HEK293 (cell line): ENCODE data around the gene WWOX.

ENCODE experiments used
- CTCF ChIA-PET: fragments of 350-600 bp; formaldehyde crosslinking; extraction: SDS; loops from one replicate; lab custom pipeline; 2021; ENCODE audit warnings: antibody characterized with exemption; lab: Yijun Ruan, JAX
- POLR2A ChIA-PET: fragments of 300-600 bp; formaldehyde crosslinking; extraction: SDS; loops from one replicate; lab custom pipeline; 2020; ENCODE audit warnings: antibody characterized with exemption, inconsistent platforms; lab: Yijun Ruan, JAX
- H3K27ac ChIP-seq: fragments of 200-500 bp; sonication (Bioruptor generic); 2 replicates; pipeline ENCODE4 v1.5.1; 2014; ENCODE audit warnings: low read depth, low read length, control low read depth, inconsistent platforms; ENCODE audit errors: extremely low read depth
- H3K36me3 ChIP-seq, 2 experiments: fragments of 200-500 bp in 1 of 2; sonication (Bioruptor generic) in 1 of 2; 1 replicate in 1 of 2; 2 replicates in 1 of 2; pipeline ENCODE4 v1.5.1; 2014 to 2017; ENCODE audit warnings: inconsistent platforms in 2 of 2, low read length in 2 of 2; ENCODE audit not compliant: control insufficient read depth in 2 of 2, insufficient read depth in 1 of 2
- H3K4me1 ChIP-seq: fragments of 200-500 bp; sonication (Bioruptor generic); 2 replicates; pipeline ENCODE4 v1.5.1; 2014; ENCODE audit warnings: mild to moderate bottlenecking, low read length, inconsistent platforms; ENCODE audit not compliant: control insufficient read depth, insufficient read depth
- H3K4me3 ChIP-seq: 2 replicates; pipeline ENCODE4 v1.5.1; 2011; ENCODE audit warnings: low read depth, mild to moderate bottlenecking, control low read depth, low read length, moderate library complexity
- H3K9me3 ChIP-seq: fragments of 200-500 bp; sonication (Bioruptor generic); 2 replicates; pipeline ENCODE4 v1.5.1; 2014; ENCODE audit warnings: low read depth, low read length, inconsistent platforms; ENCODE audit not compliant: control insufficient read depth, insufficient read depth
- GLI4 ChIP-seq: fragments of 450-650 bp; formaldehyde crosslinking; IDR thresholded peaks from 2 replicates; pipeline ENCODE4 v1.5.1; 2016; ENCODE audit warnings: missing biosample characterization, missing genetic modification characterization
- MZF1 ChIP-seq: fragments of 450-650 bp; formaldehyde crosslinking; IDR thresholded peaks from 2 replicates; pipeline ENCODE4 v1.5.1; 2017; ENCODE audit warnings: missing biosample characterization, missing genetic modification characterization, borderline replicate concordance
- TRIM28 ChIP-seq: IDR thresholded peaks from 2 replicates; pipeline ENCODE4 v1.6.1; 2011; ENCODE audit warnings: low read length, control low read depth, borderline replicate concordance
- YY2 ChIP-seq: fragments of 450-650 bp; formaldehyde crosslinking; IDR thresholded peaks from 2 replicates; pipeline ENCODE4 v1.5.1; 2016; ENCODE audit warnings: missing biosample characterization, missing genetic modification characterization
- ZEB2 ChIP-seq: fragments of 450-650 bp; formaldehyde crosslinking; IDR thresholded peaks from 2 replicates; pipeline ENCODE4 v1.5.1; 2016; ENCODE audit warnings: missing biosample characterization, missing genetic modification characterization
- ZIC2 ChIP-seq: fragments of 450-650 bp; formaldehyde crosslinking; IDR thresholded peaks from 2 replicates; pipeline ENCODE4 v1.5.1; 2016; ENCODE audit warnings: missing biosample characterization, missing genetic modification characterization
- ZNF169 ChIP-seq: fragments of 450-650 bp; formaldehyde crosslinking; IDR thresholded peaks from 2 replicates; pipeline ENCODE4 v1.5.1; 2016; ENCODE audit warnings: missing biosample characterization, missing genetic modification characterization
- ZNF174 ChIP-seq: fragments of 450-650 bp; formaldehyde crosslinking; IDR thresholded peaks from 2 replicates; pipeline ENCODE4 v1.5.0; 2017; ENCODE audit warnings: missing biosample characterization, mild to moderate bottlenecking, missing genetic modification characterization
- ZNF341 ChIP-seq: fragments of 450-650 bp; formaldehyde crosslinking; IDR thresholded peaks from 2 replicates; pipeline ENCODE4; 2016; ENCODE audit warnings: low read depth, missing biosample characterization, missing genetic modification characterization
- ZNF473 ChIP-seq: fragments of 450-650 bp; formaldehyde crosslinking; IDR thresholded peaks from 2 replicates; pipeline ENCODE4 v1.5.1; 2017; ENCODE audit warnings: missing biosample characterization, missing genetic modification characterization
- ZNF571 ChIP-seq: fragments of 450-650 bp; formaldehyde crosslinking; IDR thresholded peaks from 2 replicates; pipeline ENCODE4 v1.5.0; 2017; ENCODE audit warnings: missing biosample characterization, missing genetic modification characterization
- ZNF610 ChIP-seq: fragments of 450-650 bp; formaldehyde crosslinking; IDR thresholded peaks from 2 replicates; pipeline ENCODE4 v1.5.1; 2016; ENCODE audit warnings: missing biosample characterization, missing genetic modification characterization, borderline replicate concordance
- ZNF777 ChIP-seq: fragments of 450-650 bp; formaldehyde crosslinking; IDR thresholded peaks from 2 replicates; pipeline ENCODE4 v1.5.1; 2017; ENCODE audit warnings: missing biosample characterization, missing genetic modification characterization, borderline replicate concordance
- ZSCAN23 ChIP-seq: fragments of 450-650 bp; formaldehyde crosslinking; IDR thresholded peaks from 2 replicates; pipeline ENCODE4 v1.5.1; 2016; ENCODE audit warnings: missing biosample characterization, missing genetic modification characterization
- TF ChIP-seq, protein P1 (sequence below): fragments of 450-650 bp; formaldehyde crosslinking; IDR thresholded peaks from 2 replicates; pipeline ENCODE4 v1.5.1; 2016; ENCODE audit warnings: missing biosample characterization, missing genetic modification characterization
- TF ChIP-seq, protein P2 (sequence below): fragments of 450-650 bp; formaldehyde crosslinking; IDR thresholded peaks from 2 replicates; pipeline ENCODE4 v1.5.1; 2016; ENCODE audit warnings: missing biosample characterization, missing genetic modification characterization
- TF ChIP-seq, protein P3 (sequence below): fragments of 450-650 bp; formaldehyde crosslinking; IDR thresholded peaks from 2 replicates; pipeline ENCODE4; 2016; ENCODE audit warnings: missing biosample characterization, missing genetic modification characterization
- TF ChIP-seq, protein P4 (sequence below): fragments of 450-650 bp; formaldehyde crosslinking; IDR thresholded peaks from 2 replicates; pipeline ENCODE4 v1.5.1; 2016; ENCODE audit warnings: missing biosample characterization, missing genetic modification characterization
- TF ChIP-seq, protein P5 (sequence below): fragments of 450-650 bp; formaldehyde crosslinking; IDR thresholded peaks from 2 replicates; pipeline ENCODE4 v1.5.1; 2016; ENCODE audit warnings: missing biosample characterization, missing genetic modification characterization
- TF ChIP-seq, protein P6 (sequence below): fragments of 450-650 bp; formaldehyde crosslinking; IDR thresholded peaks from 2 replicates; pipeline ENCODE4 v1.5.1; 2016; ENCODE audit warnings: missing biosample characterization, missing genetic modification characterization, low read depth
- TF ChIP-seq, protein P7 (sequence below): fragments of 450-650 bp; formaldehyde crosslinking; IDR thresholded peaks from 2 replicates; pipeline ENCODE4 v1.5.1; 2016; ENCODE audit warnings: missing biosample characterization, missing genetic modification characterization
- TF ChIP-seq, protein P8 (sequence below): fragments of 450-650 bp; formaldehyde crosslinking; IDR thresholded peaks from 2 replicates; pipeline ENCODE4 v1.5.1; 2016; ENCODE audit warnings: missing biosample characterization, missing genetic modification characterization

The WWOX gene

DNA sequence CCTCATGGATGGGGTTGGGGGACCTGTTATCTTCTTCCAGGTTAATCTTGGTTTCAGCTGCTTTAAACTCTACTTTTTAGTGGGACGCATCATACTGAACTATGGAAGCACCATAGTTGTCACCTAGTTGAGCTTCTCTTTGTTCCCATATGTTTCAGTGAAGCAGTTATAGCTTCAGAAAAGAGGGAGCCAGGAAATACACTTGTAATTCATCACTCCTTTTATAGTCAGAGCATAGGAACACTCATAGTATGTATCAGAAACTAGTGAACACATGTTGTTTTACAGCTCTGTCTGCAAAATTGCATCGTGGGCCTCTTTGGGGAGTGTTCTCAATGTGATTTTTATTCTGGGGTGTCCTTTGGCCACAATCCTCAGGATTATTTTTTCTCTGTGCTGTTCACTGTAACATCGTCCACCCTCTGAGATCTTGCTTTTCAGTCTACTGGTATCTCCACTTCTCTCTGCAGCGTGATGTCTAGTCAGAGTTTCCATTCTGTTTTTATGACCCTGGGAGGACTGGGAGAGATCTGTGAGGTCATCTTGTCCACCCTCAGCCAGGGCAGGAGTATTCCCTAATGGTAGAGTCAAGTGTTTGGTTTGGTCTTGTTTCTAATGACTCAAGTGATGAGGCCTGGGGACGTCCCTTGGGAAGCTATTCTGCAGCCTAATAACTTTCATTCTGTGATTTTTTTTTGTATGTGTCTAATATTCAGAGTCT is 585.4 kb downstream of the WWOX start:
- CTCF ChIA-PET = no interaction called here
- POLR2A ChIA-PET = no interaction called here
- H3K4me1 ChIP-seq = no peaks in the 10 kb centered on the region
- no peak overlapping the region for H3K4me3 ChIP-seq
- H3K9me3 ChIP-seq = no peaks in the 10 kb centered on the region
- no peaks in the 10 kb centered on the region for H3K36me3 ChIP-seq
- H3K27ac ChIP-seq = no peak overlapping the region
- no peak for TF ChIP-seq GLI4
- TF ChIP-seq, protein P1, sequence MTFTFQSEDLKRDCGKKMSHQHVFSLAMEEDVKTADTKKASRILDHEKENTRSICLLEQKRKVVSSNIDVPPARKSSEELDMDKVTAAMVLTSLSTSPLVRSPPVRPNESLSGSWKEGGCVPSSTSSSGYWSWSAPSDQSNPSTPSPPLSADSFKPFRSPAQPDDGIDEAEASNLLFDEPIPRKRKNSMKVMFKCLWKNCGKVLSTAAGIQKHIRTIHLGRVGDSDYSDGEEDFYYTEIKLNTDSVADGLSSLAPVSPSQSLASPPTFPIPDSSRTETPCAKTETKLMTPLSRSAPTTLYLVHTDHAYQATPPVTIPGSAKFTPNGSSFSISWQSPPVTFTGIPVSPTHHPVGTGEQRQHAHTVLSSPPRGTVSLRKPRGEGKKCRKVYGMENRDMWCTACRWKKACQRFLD (tag by site-specific recombination) = no peak
- no peak for TF ChIP-seq TRIM28
- TF ChIP-seq ZSCAN23 (tag by site-specific recombination) = no peak
- no peak for TF ChIP-seq ZNF473 (tag by site-specific recombination)
- TF ChIP-seq ZNF174 (tag by site-specific recombination) = no peak
- TF ChIP-seq, protein P2, sequence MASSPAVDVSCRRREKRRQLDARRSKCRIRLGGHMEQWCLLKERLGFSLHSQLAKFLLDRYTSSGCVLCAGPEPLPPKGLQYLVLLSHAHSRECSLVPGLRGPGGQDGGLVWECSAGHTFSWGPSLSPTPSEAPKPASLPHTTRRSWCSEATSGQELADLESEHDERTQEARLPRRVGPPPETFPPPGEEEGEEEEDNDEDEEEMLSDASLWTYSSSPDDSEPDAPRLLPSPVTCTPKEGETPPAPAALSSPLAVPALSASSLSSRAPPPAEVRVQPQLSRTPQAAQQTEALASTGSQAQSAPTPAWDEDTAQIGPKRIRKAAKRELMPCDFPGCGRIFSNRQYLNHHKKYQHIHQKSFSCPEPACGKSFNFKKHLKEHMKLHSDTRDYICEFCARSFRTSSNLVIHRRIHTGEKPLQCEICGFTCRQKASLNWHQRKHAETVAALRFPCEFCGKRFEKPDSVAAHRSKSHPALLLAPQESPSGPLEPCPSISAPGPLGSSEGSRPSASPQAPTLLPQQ (tag by site-specific recombination) = no peak
- TF ChIP-seq, protein P3, sequence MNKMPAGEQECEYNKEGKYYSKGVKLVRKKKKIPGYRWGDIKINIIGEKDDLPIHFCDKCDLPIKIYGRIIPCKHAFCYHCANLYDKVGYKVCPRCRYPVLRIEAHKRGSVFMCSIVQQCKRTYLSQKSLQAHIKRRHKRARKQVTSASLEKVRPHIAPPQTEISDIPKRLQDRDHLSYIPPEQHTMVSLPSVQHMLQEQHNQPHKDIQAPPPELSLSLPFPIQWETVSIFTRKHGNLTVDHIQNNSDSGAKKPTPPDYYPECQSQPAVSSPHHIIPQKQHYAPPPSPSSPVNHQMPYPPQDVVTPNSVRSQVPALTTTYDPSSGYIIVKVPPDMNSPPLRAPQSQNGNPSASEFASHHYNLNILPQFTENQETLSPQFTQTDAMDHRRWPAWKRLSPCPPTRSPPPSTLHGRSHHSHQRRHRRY (tag by site-specific recombination) = no peak
- TF ChIP-seq, protein P4, sequence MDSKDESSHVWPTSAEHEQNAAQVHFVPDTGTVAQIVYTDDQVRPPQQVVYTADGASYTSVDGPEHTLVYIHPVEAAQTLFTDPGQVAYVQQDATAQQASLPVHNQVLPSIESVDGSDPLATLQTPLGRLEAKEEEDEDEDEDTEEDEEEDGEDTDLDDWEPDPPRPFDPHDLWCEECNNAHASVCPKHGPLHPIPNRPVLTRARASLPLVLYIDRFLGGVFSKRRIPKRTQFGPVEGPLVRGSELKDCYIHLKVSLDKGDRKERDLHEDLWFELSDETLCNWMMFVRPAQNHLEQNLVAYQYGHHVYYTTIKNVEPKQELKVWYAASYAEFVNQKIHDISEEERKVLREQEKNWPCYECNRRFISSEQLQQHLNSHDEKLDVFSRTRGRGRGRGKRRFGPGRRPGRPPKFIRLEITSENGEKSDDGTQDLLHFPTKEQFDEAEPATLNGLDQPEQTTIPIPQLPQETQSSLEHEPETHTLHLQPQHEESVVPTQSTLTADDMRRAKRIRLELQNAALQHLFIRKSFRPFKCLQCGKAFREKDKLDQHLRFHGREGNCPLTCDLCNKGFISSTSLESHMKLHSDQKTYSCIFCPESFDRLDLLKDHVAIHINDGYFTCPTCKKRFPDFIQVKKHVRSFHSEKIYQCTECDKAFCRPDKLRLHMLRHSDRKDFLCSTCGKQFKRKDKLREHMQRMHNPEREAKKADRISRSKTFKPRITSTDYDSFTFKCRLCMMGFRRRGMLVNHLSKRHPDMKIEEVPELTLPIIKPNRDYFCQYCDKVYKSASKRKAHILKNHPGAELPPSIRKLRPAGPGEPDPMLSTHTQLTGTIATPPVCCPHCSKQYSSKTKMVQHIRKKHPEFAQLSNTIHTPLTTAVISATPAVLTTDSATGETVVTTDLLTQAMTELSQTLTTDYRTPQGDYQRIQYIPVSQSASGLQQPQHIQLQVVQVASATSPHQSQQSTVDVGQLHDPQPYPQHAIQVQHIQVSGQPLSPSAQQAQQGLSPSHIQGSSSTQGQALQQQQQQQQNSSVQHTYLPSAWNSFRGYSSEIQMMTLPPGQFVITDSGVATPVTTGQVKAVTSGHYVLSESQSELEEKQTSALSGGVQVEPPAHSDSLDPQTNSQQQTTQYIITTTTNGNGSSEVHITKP = peak; percentile 45; the same call in 1 of the 2 replicates
- TF ChIP-seq, protein P5, sequence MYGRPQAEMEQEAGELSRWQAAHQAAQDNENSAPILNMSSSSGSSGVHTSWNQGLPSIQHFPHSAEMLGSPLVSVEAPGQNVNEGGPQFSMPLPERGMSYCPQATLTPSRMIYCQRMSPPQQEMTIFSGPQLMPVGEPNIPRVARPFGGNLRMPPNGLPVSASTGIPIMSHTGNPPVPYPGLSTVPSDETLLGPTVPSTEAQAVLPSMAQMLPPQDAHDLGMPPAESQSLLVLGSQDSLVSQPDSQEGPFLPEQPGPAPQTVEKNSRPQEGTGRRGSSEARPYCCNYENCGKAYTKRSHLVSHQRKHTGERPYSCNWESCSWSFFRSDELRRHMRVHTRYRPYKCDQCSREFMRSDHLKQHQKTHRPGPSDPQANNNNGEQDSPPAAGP = peak; percentile 77; the same call in 1 of the 2 replicates
- TF ChIP-seq ZEB2 (tag by site-specific recombination) = peak; percentile 60; the same call in 1 of the 2 replicates
- TF ChIP-seq ZNF341 (tag by site-specific recombination) = 0 out of 2 replicates have a peak, but pooled peaks have one; percentile 9
- TF ChIP-seq, protein P6, sequence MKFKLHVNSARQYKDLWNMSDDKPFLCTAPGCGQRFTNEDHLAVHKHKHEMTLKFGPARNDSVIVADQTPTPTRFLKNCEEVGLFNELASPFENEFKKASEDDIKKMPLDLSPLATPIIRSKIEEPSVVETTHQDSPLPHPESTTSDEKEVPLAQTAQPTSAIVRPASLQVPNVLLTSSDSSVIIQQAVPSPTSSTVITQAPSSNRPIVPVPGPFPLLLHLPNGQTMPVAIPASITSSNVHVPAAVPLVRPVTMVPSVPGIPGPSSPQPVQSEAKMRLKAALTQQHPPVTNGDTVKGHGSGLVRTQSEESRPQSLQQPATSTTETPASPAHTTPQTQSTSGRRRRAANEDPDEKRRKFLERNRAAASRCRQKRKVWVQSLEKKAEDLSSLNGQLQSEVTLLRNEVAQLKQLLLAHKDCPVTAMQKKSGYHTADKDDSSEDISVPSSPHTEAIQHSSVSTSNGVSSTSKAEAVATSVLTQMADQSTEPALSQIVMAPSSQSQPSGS (tag by site-specific recombination) = peak; percentile 44
- no peak for TF ChIP-seq ZIC2 (tag by site-specific recombination)
- TF ChIP-seq ZNF169 (tag by site-specific recombination) = no peak
- no peak for TF ChIP-seq MZF1 (tag by site-specific recombination)
- TF ChIP-seq, protein P7, sequence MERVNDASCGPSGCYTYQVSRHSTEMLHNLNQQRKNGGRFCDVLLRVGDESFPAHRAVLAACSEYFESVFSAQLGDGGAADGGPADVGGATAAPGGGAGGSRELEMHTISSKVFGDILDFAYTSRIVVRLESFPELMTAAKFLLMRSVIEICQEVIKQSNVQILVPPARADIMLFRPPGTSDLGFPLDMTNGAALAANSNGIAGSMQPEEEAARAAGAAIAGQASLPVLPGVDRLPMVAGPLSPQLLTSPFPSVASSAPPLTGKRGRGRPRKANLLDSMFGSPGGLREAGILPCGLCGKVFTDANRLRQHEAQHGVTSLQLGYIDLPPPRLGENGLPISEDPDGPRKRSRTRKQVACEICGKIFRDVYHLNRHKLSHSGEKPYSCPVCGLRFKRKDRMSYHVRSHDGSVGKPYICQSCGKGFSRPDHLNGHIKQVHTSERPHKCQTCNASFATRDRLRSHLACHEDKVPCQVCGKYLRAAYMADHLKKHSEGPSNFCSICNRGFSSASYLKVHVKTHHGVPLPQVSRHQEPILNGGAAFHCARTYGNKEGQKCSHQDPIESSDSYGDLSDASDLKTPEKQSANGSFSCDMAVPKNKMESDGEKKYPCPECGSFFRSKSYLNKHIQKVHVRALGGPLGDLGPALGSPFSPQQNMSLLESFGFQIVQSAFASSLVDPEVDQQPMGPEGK = no peak
- no peak for TF ChIP-seq ZNF571 (tag by site-specific recombination)
- TF ChIP-seq ZNF610 (tag by site-specific recombination) = no peak
- TF ChIP-seq YY2 = no peak
- TF ChIP-seq, protein P8, sequence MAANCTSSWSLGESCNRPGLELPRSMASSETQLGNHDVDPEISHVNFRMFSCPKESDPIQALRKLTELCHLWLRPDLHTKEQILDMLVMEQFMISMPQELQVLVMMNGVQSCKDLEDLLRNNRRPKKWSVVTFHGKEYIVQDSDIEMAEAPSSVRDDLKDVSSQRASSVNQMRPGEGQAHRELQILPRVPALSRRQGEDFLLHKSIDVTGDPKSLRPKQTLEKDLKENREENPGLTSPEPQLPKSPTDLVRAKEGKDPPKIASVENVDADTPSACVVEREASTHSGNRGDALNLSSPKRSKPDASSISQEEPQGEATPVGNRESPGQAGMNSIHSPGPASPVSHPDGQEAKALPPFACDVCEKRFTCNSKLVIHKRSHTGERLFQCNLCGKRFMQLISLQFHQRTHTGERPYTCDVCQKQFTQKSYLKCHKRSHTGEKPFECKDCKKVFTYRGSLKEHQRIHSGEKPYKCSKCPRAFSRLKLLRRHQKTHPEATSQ (tag by site-specific recombination) = no peak
- TF ChIP-seq ZNF777 (tag by site-specific recombination) = no peak
